HG02588 (cell line): ENCODE data around the gene PJA1.

Experiments
- ATAC-seq: cut with Tn5 transposase; IDR thresholded peaks from one replicate; pipeline ENCODE4 v1.9.1; 2021; ENCODE audit warnings: mild to moderate bottlenecking, moderate library complexity; ENCODE audit not compliant: unreplicated experiment

PJA1 gene

GRCh38 chrX:69143530-69143929 lies 21.7 kb downstream of the PJA1 start:
- ATAC-seq = no peak

- no peak for ATAC-seq
Measured at GRCh38 chrX:69142788-69143469, 22.3 kb downstream of the PJA1 start.

GRCh38 chrX:69140837-69141236 lies 24.4 kb downstream of the PJA1 start:
- ATAC-seq = no peak

GRCh38 chrX:69139516-69139915 lies 25.7 kb downstream of the PJA1 start:
- no peak for ATAC-seq

- ATAC-seq = no peak
Measured at GRCh38 chrX:69138512-69138911, 26.7 kb downstream of the PJA1 start.

- ATAC-seq = no peak
Measured at GRCh38 chrX:69138118-69138390, 27.2 kb downstream of the PJA1 start.

GRCh38 chrX:69137371-69138117 lies 27.7 kb downstream of the PJA1 start:
- no peak for ATAC-seq

- ATAC-seq = no peak
Measured at GRCh38 chrX:69136546-69137331, 28.5 kb downstream of the PJA1 start.

GRCh38 chrX:69133921-69134542 lies 31.2 kb downstream of the PJA1 start:
- ATAC-seq = no peak

- ATAC-seq = no peak
Measured at GRCh38 chrX:69131886-69132285, 33.4 kb downstream of the PJA1 start.

GRCh38 chrX:69130439-69130838 lies 34.8 kb downstream of the PJA1 start:
- no peak for ATAC-seq

GRCh38 chrX:69128588-69128987 lies 36.7 kb downstream of the PJA1 start:
- ATAC-seq = no peak

- ATAC-seq = no peak
Measured at GRCh38 chrX:69127466-69127865, 37.8 kb downstream of the PJA1 start.

GRCh38 chrX:69126642-69127041 lies 38.6 kb downstream of the PJA1 start:
- ATAC-seq = no peak

- ATAC-seq = no peak
Measured at GRCh38 chrX:69125094-69125493, 40.2 kb downstream of the PJA1 start.

- ATAC-seq = no peak
Measured at GRCh38 chrX:69124108-69124507, 41.1 kb downstream of the PJA1 start.

- no peak for ATAC-seq
Measured at GRCh38 chrX:69123481-69123880, 41.8 kb downstream of the PJA1 start.

GRCh38 chrX:69121321-69122000 lies 43.8 kb downstream of the PJA1 start:
- ATAC-seq = no peak

GRCh38 chrX:69120476-69120875 lies 44.8 kb downstream of the PJA1 start:
- no peak for ATAC-seq

- ATAC-seq = no peak
Measured at GRCh38 chrX:69119122-69119521, 46.1 kb downstream of the PJA1 start.
